SK-N-SH (cell line): ENCODE measurements around the gene STMN1. TPM values are rescaled to one million over a fixed set of nuclear protein-coding genes. Genes with fewer than 3 reads are reported as not detected.

Source experiments
- CTCF ChIA-PET: fragments of 300-600, 350-600 bp; formaldehyde crosslinking; extraction: SDS; loops from one replicate; lab custom pipeline; 2021; lab: Yijun Ruan, JAX
- POLR2A ChIA-PET: fragments of 350-600 bp; sonication (Branson Sonifier 250); formaldehyde crosslinking; extraction: SDS; loops from one replicate; lab custom pipeline; 2020; ENCODE audit warnings: antibody characterized with exemption, inconsistent platforms; lab: Yijun Ruan, JAX
- DNase-seq: peaks from one replicate; pipeline ENCODE4 v3.0.0; 2012
- H2AFZ ChIP-seq: fragments of 200-600 bp; sonication (generic); 2 replicates; pipeline ENCODE4 v1.8.1; 2016; ENCODE audit warnings: antibody characterized with exemption, mild to moderate bottlenecking, low read depth
- H3F3A ChIP-seq: fragments of 200-600 bp; sonication (generic); replicated peaks from 2 replicates; pipeline ENCODE3; 2016; ENCODE audit warnings: antibody characterized with exemption, mild to moderate bottlenecking; ENCODE audit not compliant: insufficient read depth
- H3K27ac ChIP-seq, 2 experiments: fragments of 200-500 bp in 1 of 2; fragments of 200-600 bp in 1 of 2; sonication (Bioruptor generic) in 1 of 2; sonication (generic), shearing (Covaris generic) in 1 of 2; 2 replicates each; pipeline versions ENCODE4 v1.5.1 to v1.6.1; 2014 to 2016; ENCODE audit warnings: low read depth in 2 of 2, inconsistent platforms in 1 of 2, low read length in 1 of 2, mild to moderate bottlenecking in 1 of 2, mixed read lengths in 1 of 2
- H3K27me3 ChIP-seq: fragments of 200-600 bp; sonication (generic), shearing (Covaris generic); 2 replicates; pipeline ENCODE4 v1.6.1; 2016; ENCODE audit warnings: mixed run types; ENCODE audit not compliant: insufficient read depth
- H3K36me3 ChIP-seq, 2 experiments: fragments of 200-500 bp in 1 of 2; fragments of 200-600 bp in 1 of 2; sonication (Bioruptor generic) in 1 of 2; sonication (generic) in 1 of 2; replicated peaks in 1 of 2; 2 replicates each; pipeline versions ENCODE3 to v1.5.1; 2014 to 2016; ENCODE audit warnings: low read length in 1 of 2, mild to moderate bottlenecking in 1 of 2; ENCODE audit not compliant: insufficient read depth in 2 of 2, control insufficient read depth in 1 of 2
- H3K4me1 ChIP-seq, 2 experiments: fragments of 200-500 bp in 1 of 2; fragments of 200-600 bp in 1 of 2; sonication (Bioruptor generic) in 1 of 2; sonication (generic), shearing (Covaris generic) in 1 of 2; 2 replicates each; pipeline versions ENCODE4 v1.5.1 to v1.6.1; 2014 to 2016; ENCODE audit warnings: low read depth in 1 of 2, low read length in 1 of 2, mixed run types in 1 of 2; ENCODE audit not compliant: insufficient read depth in 2 of 2, control insufficient read depth in 1 of 2
- H3K4me2 ChIP-seq: fragments of 200-600 bp; sonication (generic), shearing (Covaris generic); 2 replicates; pipeline ENCODE4 v1.6.1; 2017; ENCODE audit warnings: mixed run types
- H3K4me3 ChIP-seq, 2 experiments: fragments of 200-500 bp in 1 of 2; fragments of 200-600 bp in 1 of 2; sonication (Bioruptor generic) in 1 of 2; sonication (generic), shearing (Covaris generic) in 1 of 2; 2 replicates each; pipeline versions ENCODE4 v1.5.1 to v1.8.1; 2014 to 2016; ENCODE audit warnings: low read depth in 2 of 2, inconsistent platforms in 1 of 2, low read length in 1 of 2, mild to moderate bottlenecking in 1 of 2, mixed read lengths in 1 of 2, moderate library complexity in 1 of 2
- H3K79me2 ChIP-seq: fragments of 200-600 bp; sonication (generic); 2 replicates; pipeline ENCODE4 v1.8.1; 2017; ENCODE audit warnings: mild to moderate bottlenecking; ENCODE audit not compliant: insufficient read depth
- H3K9ac ChIP-seq: fragments of 200-600 bp; sonication (generic); 2 replicates; pipeline ENCODE4 v1.6.1; 2017; ENCODE audit warnings: mixed run types
- H3K9me2 ChIP-seq: fragments of 200-600 bp; sonication (generic); 2 replicates; pipeline ENCODE4 v1.6.1; 2017; ENCODE audit warnings: mixed run types
- H3K9me3 ChIP-seq: fragments of 200-600 bp; sonication (generic); 2 replicates; pipeline ENCODE4 v1.6.1; 2017; ENCODE audit warnings: mixed run types, mild to moderate bottlenecking, moderate library complexity
- H4K20me1 ChIP-seq: fragments of 200-600 bp; sonication (generic); 2 replicates; pipeline ENCODE4 v1.6.1; 2017; ENCODE audit warnings: mild to moderate bottlenecking, mixed run types; ENCODE audit not compliant: insufficient read depth
- ELF1 ChIP-seq: IDR thresholded peaks from 2 replicates; pipeline ENCODE4 v1.4.0; 2012
- FOXJ3 ChIP-seq: sonication (generic); formaldehyde crosslinking; IDR thresholded peaks from 2 replicates; pipeline ENCODE4 v1.5.1; 2020; ENCODE audit warnings: mild to moderate bottlenecking, missing genetic modification reagents
- GATA2 ChIP-seq: sonication (generic); formaldehyde crosslinking; IDR thresholded peaks from 2 replicates; pipeline ENCODE4 v1.5.0; 2020; ENCODE audit warnings: mild to moderate bottlenecking, missing genetic modification reagents
- MXI1 ChIP-seq: IDR thresholded peaks from 2 replicates; pipeline ENCODE4 v1.6.1; 2012; ENCODE audit warnings: mild to moderate bottlenecking, low read depth, low read length, improper control_type of control experiment
- POLR2AphosphoS5 ChIP-seq: IDR thresholded peaks from 2 replicates; pipeline ENCODE4 v1.6.1; 2012; ENCODE audit warnings: low read depth, low read length
- RAD21 ChIP-seq: IDR thresholded peaks from 2 replicates; pipeline ENCODE4 v1.6.1; 2012; ENCODE audit warnings: mild to moderate bottlenecking, low read length
- RCOR1 ChIP-seq: fragments of 150-350 bp; IDR thresholded peaks from 2 replicates; pipeline ENCODE4 v1.6.1; 2017; ENCODE audit warnings: antibody characterized with exemption, low read length
- RXRA ChIP-seq: IDR thresholded peaks from 2 replicates; pipeline ENCODE4 v1.4.0; 2012; ENCODE audit warnings: low read depth, mild to moderate bottlenecking, borderline replicate concordance
- TCF12 ChIP-seq: IDR thresholded peaks from 2 replicates; pipeline ENCODE4 v1.4.0; 2012
- YY1 ChIP-seq: IDR thresholded peaks from 2 replicates; pipeline ENCODE4 v1.4.0; 2012; ENCODE audit warnings: low read depth, mild to moderate bottlenecking
- WGBS: methylation state at CpG from one replicate; pipeline ENCODE4 v1.1.6; 2017; ENCODE audit warnings: low lambda C conversion rate; 5-methylcytosine and 5-hydroxymethylcytosine counted together
- polyA plus RNA-seq, 3 experiments: library from polyadenylated mRNA; depleted of rRNA; stranded (reverse); fragments of >200 nt; gene quantifications; 2 replicates each; pipeline ENCODE4 v1.2.3, GENCODE V29; 2012
- TF ChIP-seq, protein P1 (sequence below): IDR thresholded peaks from 2 replicates; pipeline ENCODE4 v1.4.0; 2012; ENCODE audit warnings: low read depth
- TF ChIP-seq, protein P2 (sequence below): IDR thresholded peaks from 2 replicates; pipeline ENCODE4 v1.4.0; 2012; ENCODE audit warnings: low read depth, borderline replicate concordance
- TF ChIP-seq, protein P3 (sequence below): fragments of 150-350 bp; IDR thresholded peaks from 2 replicates; pipeline ENCODE4 v1.6.1; 2016; ENCODE audit warnings: mild to moderate bottlenecking, low read depth, low read length
- TF ChIP-seq, protein P4 (sequence below): IDR thresholded peaks from 2 replicates; pipeline ENCODE4; 2012

STMN1 gene
- polyA plus RNA-seq, 1 of the 3 experiments (the other 2 are of a cell fraction): 143 TPM

DNA sequence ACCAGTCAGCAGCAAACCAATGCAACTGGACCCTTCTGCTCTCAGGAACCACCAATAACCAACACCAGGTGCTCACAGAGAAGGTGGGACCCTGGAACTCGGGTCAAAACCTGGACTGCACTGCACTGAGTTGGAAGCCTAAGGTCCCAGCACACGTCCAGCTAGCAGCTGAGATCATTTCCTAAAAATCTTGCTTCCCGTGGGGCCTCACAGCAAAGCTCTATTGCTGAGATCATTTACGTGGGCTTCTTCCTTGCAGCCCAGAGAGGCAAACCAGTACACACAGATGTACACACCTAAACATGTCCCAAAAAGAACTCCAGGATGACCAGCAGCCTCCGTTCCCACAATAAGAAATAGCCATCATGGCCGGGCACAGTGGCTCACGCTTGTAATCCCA lies 22.8 kb upstream of the STMN1 start:
- no peak for TF ChIP-seq GATA2 (CRISPR knock-in tag)
- TF ChIP-seq, protein P1, sequence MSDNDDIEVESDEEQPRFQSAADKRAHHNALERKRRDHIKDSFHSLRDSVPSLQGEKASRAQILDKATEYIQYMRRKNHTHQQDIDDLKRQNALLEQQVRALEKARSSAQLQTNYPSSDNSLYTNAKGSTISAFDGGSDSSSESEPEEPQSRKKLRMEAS: no peak
- no peak for TF ChIP-seq RCOR1
- TF ChIP-seq, protein P2, sequence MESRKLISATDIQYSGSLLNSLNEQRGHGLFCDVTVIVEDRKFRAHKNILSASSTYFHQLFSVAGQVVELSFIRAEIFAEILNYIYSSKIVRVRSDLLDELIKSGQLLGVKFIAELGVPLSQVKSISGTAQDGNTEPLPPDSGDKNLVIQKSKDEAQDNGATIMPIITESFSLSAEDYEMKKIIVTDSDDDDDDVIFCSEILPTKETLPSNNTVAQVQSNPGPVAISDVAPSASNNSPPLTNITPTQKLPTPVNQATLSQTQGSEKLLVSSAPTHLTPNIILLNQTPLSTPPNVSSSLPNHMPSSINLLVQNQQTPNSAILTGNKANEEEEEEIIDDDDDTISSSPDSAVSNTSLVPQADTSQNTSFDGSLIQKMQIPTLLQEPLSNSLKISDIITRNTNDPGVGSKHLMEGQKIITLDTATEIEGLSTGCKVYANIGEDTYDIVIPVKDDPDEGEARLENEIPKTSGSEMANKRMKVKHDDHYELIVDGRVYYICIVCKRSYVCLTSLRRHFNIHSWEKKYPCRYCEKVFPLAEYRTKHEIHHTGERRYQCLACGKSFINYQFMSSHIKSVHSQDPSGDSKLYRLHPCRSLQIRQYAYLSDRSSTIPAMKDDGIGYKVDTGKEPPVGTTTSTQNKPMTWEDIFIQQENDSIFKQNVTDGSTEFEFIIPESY: no peak
- no peak for TF ChIP-seq YY1
- no peak for TF ChIP-seq ELF1
- no peak for TF ChIP-seq POLR2AphosphoS5
- TF ChIP-seq RXRA: no peak
- no peak for TF ChIP-seq RAD21
- TF ChIP-seq, protein P3, sequence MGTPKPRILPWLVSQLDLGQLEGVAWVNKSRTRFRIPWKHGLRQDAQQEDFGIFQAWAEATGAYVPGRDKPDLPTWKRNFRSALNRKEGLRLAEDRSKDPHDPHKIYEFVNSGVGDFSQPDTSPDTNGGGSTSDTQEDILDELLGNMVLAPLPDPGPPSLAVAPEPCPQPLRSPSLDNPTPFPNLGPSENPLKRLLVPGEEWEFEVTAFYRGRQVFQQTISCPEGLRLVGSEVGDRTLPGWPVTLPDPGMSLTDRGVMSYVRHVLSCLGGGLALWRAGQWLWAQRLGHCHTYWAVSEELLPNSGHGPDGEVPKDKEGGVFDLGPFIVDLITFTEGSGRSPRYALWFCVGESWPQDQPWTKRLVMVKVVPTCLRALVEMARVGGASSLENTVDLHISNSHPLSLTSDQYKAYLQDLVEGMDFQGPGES: no peak
- TF ChIP-seq TCF12: no peak
- TF ChIP-seq MXI1: no peak
- no peak for TF ChIP-seq FOXJ3 (CRISPR knock-in tag)
- TF ChIP-seq, protein P4, sequence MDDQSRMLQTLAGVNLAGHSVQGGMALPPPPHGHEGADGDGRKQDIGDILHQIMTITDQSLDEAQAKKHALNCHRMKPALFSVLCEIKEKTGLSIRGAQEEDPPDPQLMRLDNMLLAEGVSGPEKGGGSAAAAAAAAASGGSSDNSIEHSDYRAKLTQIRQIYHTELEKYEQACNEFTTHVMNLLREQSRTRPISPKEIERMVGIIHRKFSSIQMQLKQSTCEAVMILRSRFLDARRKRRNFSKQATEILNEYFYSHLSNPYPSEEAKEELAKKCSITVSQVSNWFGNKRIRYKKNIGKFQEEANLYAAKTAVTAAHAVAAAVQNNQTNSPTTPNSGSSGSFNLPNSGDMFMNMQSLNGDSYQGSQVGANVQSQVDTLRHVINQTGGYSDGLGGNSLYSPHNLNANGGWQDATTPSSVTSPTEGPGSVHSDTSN: no peak
- H3K9ac ChIP-seq: no peak overlapping the region
- H3K4me1 ChIP-seq: peaks cover 0 to 24% of the 10 kb centered on the region in 2 experiments; a peak in 1 of 4 replicates
- DNase-seq: no peak
- no peaks in the 10 kb centered on the region for H3K9me3 ChIP-seq
- WGBS: 69% methylated on average over 7 of the region's 7 CpGs
- H3K27me3 ChIP-seq: no peaks in the 10 kb centered on the region
- peak overlapping the region in 1 of 2 experiments; percentile 98; a peak in 1 of 4 replicates for H3K27ac ChIP-seq
- no peak overlapping the region for H3K4me3 ChIP-seq
- H2AFZ ChIP-seq: no peak overlapping the region
- no peaks in the 10 kb centered on the region for H3K9me2 ChIP-seq
- no peaks in the 10 kb centered on the region for H3K36me3 ChIP-seq
- no peaks in the 10 kb centered on the region for H3F3A ChIP-seq
- CTCF ChIA-PET: interaction anchor here (1.0 kb wide), 1 partner anchor 68 kb away, joined by 3 read pairs; the partner anchor contains the start of gene PAFAH2
- no peaks in the 10 kb centered on the region for H4K20me1 ChIP-seq
- H3K4me2 ChIP-seq: no peak overlapping the region
- POLR2A ChIA-PET: no interaction called here
- no peaks in the 10 kb centered on the region for H3K79me2 ChIP-seq
